ENCODE results near the gene JAKMIP1.

DNA sequence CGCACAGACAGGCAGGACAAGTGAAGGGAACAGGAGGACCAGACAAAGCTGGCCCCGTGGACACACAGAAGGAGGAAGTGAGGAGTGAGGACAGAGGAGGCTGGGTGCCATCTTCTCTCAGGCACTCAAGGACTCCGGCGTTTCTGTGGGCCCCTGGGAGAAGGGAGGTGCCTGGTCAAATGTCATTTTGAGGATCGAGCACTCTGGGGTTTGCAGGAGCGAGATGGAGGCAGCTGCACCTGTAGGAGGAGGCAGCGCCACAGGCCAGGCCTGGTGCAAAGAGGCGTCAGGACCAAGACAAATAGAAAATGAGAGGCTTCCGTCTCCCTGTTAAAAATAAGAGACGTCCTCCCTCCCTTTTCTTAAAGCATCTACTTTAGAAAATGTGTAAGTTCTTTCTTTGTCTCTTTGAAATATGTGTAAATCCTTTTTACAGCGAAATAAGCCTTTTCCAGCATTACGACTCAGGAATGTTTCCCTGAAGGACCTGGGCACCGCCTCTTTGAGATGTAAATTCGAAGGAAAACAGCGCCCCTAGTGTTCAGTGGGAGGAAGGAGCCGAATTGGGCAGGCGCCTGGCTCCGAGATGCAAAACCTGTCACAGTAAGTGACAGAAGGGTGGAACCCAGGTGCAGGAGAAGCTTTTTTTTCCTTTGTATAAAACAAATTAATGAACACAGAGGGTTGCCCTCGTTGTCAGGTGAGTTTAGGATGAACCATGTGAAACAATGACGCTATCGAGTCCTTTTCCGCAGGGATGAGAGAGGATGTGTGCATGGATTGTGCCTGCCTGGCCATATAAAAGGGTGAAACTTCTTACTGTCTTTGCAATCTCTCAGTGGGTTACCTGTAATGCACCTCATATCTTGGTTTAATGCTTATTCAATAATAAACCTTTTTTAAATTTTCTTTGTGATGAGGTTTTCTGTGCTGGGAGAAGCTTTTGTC is 180.8 kb downstream of the JAKMIP1 start:
- no peak for TF ChIP-seq POLR2AphosphoS5 (IDR thresholded peaks at IDR 0.05)
- TF ChIP-seq, protein P1, sequence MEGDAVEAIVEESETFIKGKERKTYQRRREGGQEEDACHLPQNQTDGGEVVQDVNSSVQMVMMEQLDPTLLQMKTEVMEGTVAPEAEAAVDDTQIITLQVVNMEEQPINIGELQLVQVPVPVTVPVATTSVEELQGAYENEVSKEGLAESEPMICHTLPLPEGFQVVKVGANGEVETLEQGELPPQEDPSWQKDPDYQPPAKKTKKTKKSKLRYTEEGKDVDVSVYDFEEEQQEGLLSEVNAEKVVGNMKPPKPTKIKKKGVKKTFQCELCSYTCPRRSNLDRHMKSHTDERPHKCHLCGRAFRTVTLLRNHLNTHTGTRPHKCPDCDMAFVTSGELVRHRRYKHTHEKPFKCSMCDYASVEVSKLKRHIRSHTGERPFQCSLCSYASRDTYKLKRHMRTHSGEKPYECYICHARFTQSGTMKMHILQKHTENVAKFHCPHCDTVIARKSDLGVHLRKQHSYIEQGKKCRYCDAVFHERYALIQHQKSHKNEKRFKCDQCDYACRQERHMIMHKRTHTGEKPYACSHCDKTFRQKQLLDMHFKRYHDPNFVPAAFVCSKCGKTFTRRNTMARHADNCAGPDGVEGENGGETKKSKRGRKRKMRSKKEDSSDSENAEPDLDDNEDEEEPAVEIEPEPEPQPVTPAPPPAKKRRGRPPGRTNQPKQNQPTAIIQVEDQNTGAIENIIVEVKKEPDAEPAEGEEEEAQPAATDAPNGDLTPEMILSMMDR (IDR thresholded peaks at IDR 0.05; ENCODE audit: poor library complexity, severe bottlenecking), result peak; percentile 84
- no peak for TF ChIP-seq TAF1 (IDR thresholded peaks at IDR 0.05; ENCODE audit: low read depth)
- TF ChIP-seq EP300 (conservative IDR thresholded peaks at IDR 0.05; ENCODE audit: poor library complexity, severe bottlenecking), result no peak
- TF ChIP-seq MXI1 (conservative IDR thresholded peaks at IDR 0.05; ENCODE audit: poor library complexity, severe bottlenecking), result no peak
- TF ChIP-seq RAD21 (conservative IDR thresholded peaks at IDR 0.05), result peak; percentile 54
- TF ChIP-seq EZH2 (IDR thresholded peaks at IDR 0.05; ENCODE audit: borderline replicate concordance, insufficient read depth, low read length, poor library complexity, severe bottlenecking), result no peak

Data from neural cell (in vitro differentiated cells).